SK-N-MC (cell line): ENCODE data around the gene ZFYVE21.

Experiments used
- EZH2 ChIP-seq: fragments of 200-600 bp; sonication (generic); IDR thresholded peaks from one replicate; pipeline ENCODE4 v1.6.1; 2017; ENCODE audit warnings: antibody characterized with exemption
- POLR2AphosphoS5 ChIP-seq: IDR thresholded peaks from 2 replicates; pipeline ENCODE4 v1.6.1; 2012; ENCODE audit warnings: mild to moderate bottlenecking, low read depth, low read length, borderline replicate concordance

GRCh38 chr14:103735022-103735421 is 19.4 kb downstream of the ZFYVE21 start:
- TF ChIP-seq POLR2AphosphoS5 (no peak), EZH2 (no peak)
